ENCODE data around the gene EME1. TPM values are rescaled to one million over a fixed set of nuclear protein-coding genes. Genes with fewer than 3 reads are reported as not detected.

The EME1 gene
- total and polyA plus RNA-seq, 10 of the 15 experiments (the other 5 are each of a cell fraction or from before 2014, with no cell fraction given) = 13.8 to 40.5 (median 22.0) TPM

DNA sequence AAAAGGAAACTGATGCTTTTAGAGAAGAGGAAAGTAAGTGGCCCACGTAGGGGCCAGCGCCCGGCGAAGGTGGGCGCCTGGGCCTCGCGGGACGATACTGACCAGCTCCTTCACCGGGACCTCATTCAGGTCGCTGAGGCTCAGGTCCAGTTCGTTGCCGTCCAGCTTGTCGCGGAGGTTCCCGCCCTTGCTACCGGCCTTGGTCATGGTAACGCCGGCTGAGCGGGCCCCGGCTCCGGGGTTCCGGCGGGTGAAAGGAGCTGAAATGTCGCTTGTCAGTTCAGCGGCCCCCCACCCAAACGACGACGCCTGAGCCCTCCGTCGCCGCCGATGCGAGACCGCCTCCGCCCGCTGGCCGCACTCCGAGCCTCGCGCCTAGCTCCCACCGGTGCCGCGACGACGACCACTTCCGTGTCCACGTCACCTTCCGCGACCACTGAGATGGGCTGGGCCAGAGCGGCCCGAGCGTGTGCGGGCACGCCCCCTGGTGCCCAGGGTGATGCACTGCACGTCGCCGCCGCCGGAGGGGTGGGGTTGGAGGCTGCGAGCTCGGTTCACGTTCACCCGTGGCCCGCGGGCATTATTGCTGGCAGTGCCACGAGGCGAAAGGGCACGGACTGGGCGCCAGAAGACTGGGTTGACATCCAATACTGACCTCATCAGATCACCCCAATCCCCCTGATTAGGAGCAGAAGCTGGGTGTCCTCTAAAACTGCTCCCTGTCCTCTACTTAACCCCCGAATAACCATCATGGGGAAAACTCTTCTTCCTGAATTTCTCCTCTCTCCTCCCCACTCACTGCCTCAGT is 24.3 kb downstream of the EME1 start, which contains the start of gene LRRC59 (continued):
- TF ChIP-seq, protein P1, sequence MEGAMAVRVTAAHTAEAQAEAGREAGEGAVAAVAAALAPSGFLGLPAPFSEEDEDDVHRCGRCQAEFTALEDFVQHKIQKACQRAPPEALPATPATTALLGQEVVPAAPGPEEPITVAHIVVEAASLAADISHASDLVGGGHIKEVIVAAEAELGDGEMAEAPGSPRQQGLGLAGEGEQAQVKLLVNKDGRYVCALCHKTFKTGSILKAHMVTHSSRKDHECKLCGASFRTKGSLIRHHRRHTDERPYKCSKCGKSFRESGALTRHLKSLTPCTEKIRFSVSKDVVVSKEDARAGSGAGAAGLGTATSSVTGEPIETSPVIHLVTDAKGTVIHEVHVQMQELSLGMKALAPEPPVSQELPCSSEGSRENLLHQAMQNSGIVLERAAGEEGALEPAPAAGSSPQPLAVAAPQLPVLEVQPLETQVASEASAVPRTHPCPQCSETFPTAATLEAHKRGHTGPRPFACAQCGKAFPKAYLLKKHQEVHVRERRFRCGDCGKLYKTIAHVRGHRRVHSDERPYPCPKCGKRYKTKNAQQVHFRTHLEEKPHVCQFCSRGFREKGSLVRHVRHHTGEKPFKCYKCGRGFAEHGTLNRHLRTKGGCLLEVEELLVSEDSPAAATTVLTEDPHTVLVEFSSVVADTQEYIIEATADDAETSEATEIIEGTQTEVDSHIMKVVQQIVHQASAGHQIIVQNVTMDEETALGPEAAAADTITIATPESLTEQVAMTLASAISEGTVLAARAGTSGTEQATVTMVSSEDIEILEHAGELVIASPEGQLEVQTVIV (IDR thresholded peaks at IDR 0.05; ENCODE audit: borderline replicate concordance, partially characterized antibody) = peak; percentile 54
- TF ChIP-seq SMC3 (IDR thresholded peaks at IDR 0.05; ENCODE audit: borderline replicate concordance, low read length) (peak; percentile 44; the same call in 1 of the 2 replicates), SREBF1 (IDR thresholded peaks at IDR 0.05; ENCODE audit: low read length) (no peak), RFX5 (IDR thresholded peaks at IDR 0.05; ENCODE audit: low read depth, low read length) (no peak), POLR2AphosphoS5 (IDR thresholded peaks at IDR 0.05; ENCODE audit: low read length) (peak; percentile 92), CBX5 (IDR thresholded peaks at IDR 0.05; ENCODE audit: low read depth) (no peak; the same call in 1 of the 2 replicates), CBFB (IDR thresholded peaks at IDR 0.05; ENCODE audit: low read depth) (no peak)
- TF ChIP-seq, protein P2, sequence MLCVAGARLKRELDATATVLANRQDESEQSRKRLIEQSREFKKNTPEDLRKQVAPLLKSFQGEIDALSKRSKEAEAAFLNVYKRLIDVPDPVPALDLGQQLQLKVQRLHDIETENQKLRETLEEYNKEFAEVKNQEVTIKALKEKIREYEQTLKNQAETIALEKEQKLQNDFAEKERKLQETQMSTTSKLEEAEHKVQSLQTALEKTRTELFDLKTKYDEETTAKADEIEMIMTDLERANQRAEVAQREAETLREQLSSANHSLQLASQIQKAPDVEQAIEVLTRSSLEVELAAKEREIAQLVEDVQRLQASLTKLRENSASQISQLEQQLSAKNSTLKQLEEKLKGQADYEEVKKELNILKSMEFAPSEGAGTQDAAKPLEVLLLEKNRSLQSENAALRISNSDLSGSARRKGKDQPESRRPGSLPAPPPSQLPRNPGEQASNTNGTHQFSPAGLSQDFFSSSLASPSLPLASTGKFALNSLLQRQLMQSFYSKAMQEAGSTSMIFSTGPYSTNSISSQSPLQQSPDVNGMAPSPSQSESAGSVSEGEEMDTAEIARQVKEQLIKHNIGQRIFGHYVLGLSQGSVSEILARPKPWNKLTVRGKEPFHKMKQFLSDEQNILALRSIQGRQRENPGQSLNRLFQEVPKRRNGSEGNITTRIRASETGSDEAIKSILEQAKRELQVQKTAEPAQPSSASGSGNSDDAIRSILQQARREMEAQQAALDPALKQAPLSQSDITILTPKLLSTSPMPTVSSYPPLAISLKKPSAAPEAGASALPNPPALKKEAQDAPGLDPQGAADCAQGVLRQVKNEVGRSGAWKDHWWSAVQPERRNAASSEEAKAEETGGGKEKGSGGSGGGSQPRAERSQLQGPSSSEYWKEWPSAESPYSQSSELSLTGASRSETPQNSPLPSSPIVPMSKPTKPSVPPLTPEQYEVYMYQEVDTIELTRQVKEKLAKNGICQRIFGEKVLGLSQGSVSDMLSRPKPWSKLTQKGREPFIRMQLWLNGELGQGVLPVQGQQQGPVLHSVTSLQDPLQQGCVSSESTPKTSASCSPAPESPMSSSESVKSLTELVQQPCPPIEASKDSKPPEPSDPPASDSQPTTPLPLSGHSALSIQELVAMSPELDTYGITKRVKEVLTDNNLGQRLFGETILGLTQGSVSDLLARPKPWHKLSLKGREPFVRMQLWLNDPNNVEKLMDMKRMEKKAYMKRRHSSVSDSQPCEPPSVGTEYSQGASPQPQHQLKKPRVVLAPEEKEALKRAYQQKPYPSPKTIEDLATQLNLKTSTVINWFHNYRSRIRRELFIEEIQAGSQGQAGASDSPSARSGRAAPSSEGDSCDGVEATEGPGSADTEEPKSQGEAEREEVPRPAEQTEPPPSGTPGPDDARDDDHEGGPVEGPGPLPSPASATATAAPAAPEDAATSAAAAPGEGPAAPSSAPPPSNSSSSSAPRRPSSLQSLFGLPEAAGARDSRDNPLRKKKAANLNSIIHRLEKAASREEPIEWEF (IDR thresholded peaks at IDR 0.05; ENCODE audit: insufficient replicate concordance, low read depth, low read length) = no peak
- TF ChIP-seq, protein P3, sequence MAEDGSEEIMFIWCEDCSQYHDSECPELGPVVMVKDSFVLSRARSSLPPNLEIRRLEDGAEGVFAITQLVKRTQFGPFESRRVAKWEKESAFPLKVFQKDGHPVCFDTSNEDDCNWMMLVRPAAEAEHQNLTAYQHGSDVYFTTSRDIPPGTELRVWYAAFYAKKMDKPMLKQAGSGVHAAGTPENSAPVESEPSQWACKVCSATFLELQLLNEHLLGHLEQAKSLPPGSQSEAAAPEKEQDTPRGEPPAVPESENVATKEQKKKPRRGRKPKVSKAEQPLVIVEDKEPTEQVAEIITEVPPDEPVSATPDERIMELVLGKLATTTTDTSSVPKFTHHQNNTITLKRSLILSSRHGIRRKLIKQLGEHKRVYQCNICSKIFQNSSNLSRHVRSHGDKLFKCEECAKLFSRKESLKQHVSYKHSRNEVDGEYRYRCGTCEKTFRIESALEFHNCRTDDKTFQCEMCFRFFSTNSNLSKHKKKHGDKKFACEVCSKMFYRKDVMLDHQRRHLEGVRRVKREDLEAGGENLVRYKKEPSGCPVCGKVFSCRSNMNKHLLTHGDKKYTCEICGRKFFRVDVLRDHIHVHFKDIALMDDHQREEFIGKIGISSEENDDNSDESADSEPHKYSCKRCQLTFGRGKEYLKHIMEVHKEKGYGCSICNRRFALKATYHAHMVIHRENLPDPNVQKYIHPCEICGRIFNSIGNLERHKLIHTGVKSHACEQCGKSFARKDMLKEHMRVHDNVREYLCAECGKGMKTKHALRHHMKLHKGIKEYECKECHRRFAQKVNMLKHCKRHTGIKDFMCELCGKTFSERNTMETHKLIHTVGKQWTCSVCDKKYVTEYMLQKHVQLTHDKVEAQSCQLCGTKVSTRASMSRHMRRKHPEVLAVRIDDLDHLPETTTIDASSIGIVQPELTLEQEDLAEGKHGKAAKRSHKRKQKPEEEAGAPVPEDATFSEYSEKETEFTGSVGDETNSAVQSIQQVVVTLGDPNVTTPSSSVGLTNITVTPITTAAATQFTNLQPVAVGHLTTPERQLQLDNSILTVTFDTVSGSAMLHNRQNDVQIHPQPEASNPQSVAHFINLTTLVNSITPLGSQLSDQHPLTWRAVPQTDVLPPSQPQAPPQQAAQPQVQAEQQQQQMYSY (CRISPR knock-in tag; IDR thresholded peaks at IDR 0.05) = no peak
- TF ChIP-seq, protein P4, sequence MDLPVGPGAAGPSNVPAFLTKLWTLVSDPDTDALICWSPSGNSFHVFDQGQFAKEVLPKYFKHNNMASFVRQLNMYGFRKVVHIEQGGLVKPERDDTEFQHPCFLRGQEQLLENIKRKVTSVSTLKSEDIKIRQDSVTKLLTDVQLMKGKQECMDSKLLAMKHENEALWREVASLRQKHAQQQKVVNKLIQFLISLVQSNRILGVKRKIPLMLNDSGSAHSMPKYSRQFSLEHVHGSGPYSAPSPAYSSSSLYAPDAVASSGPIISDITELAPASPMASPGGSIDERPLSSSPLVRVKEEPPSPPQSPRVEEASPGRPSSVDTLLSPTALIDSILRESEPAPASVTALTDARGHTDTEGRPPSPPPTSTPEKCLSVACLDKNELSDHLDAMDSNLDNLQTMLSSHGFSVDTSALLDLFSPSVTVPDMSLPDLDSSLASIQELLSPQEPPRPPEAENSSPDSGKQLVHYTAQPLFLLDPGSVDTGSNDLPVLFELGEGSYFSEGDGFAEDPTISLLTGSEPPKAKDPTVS (IDR thresholded peaks at IDR 0.05; ENCODE audit: low read depth, low read length) = no peak
- TF ChIP-seq, protein P5, sequence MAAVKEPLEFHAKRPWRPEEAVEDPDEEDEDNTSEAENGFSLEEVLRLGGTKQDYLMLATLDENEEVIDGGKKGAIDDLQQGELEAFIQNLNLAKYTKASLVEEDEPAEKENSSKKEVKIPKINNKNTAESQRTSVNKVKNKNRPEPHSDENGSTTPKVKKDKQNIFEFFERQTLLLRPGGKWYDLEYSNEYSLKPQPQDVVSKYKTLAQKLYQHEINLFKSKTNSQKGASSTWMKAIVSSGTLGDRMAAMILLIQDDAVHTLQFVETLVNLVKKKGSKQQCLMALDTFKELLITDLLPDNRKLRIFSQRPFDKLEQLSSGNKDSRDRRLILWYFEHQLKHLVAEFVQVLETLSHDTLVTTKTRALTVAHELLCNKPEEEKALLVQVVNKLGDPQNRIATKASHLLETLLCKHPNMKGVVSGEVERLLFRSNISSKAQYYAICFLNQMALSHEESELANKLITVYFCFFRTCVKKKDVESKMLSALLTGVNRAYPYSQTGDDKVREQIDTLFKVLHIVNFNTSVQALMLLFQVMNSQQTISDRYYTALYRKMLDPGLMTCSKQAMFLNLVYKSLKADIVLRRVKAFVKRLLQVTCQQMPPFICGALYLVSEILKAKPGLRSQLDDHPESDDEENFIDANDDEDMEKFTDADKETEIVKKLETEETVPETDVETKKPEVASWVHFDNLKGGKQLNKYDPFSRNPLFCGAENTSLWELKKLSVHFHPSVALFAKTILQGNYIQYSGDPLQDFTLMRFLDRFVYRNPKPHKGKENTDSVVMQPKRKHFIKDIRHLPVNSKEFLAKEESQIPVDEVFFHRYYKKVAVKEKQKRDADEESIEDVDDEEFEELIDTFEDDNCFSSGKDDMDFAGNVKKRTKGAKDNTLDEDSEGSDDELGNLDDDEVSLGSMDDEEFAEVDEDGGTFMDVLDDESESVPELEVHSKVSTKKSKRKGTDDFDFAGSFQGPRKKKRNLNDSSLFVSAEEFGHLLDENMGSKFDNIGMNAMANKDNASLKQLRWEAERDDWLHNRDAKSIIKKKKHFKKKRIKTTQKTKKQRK (IDR thresholded peaks at IDR 0.05; ENCODE audit: low read depth, low read length) = no peak

All from GM12878 (cell line).